NCI-H2227 (cell line): ENCODE results near the gene AXL.

Experiments used
- DNase-seq: peaks from one replicate; lab custom pipeline; 2025; ENCODE audit not compliant: unreplicated experiment; lab: John Stamatoyannopoulos, UW

Gene AXL

GRCh38 chr19:41234512-41235168 is 15.6 kb downstream of the AXL start:
- DNase-seq: no peak

- no peak for DNase-seq
These were observed 16.5 kb downstream of the AXL start for GRCh38 chr19:41235480-41235879.

DNA sequence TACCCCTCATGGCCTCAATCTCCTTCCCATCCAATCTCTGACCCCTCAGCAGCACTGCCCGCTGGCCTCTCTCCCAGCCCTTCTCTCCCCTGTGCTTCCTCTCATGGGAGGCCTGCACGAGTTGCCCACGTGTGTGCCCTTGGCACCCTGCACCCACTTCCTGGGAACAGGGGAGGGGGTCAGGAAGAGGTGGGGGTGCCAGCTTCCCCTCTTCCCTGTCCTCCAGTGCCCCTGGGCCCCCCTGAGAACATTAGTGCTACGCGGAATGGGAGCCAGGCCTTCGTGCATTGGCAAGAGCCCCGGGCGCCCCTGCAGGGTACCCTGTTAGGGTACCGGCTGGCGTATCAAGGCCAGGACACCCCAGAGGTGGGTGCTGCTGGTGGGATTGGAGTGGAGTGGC is 19.2 kb downstream of the AXL start:
- no peak for DNase-seq

GRCh38 chr19:41239363-41239762 is 20.3 kb downstream of the AXL start:
- DNase-seq: no peak

GRCh38 chr19:41239961-41240574 is 21.0 kb downstream of the AXL start:
- no peak for DNase-seq

DNA sequence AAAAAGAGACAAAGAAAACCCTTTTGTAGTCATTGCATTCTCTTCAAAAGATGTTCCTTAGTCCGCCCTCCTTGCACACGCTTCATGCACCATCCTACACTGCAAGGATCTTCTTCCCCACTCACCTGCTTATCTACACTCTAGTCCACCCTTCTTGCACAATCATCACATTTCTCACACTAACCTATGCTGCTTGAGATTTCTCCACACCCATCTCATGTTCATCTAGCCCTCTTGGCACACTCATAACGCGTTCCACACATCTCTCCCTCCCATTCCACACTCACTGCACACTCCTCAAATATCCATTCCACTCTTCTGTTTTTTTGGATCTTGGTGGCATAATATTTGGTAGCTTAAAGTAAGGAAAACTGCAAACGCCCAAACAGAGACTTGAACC is 22.8 kb downstream of the AXL start:
- no peak for DNase-seq

DNA sequence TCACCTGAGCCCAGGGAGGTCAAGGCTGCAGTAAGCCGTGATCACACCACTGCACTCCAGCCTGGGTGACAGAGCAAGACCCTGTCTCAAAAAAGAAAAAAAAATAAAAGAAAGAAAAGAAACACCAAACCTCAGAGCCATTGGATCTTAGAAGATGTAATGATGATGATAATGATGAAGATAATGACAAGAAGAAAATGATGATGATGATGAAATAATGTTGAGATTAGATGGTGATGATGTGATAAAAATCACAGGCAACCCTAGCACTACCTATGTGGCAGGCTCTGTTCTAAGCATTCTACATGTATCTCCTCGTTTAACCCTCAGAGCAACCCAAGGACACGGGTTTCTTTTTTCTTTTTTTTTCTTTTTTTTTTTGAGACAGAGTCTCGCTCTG is 25.1 kb downstream of the AXL start:
- DNase-seq: no peak

GRCh38 chr19:41245843-41246242 is 26.8 kb downstream of the AXL start:
- DNase-seq: no peak

DNA sequence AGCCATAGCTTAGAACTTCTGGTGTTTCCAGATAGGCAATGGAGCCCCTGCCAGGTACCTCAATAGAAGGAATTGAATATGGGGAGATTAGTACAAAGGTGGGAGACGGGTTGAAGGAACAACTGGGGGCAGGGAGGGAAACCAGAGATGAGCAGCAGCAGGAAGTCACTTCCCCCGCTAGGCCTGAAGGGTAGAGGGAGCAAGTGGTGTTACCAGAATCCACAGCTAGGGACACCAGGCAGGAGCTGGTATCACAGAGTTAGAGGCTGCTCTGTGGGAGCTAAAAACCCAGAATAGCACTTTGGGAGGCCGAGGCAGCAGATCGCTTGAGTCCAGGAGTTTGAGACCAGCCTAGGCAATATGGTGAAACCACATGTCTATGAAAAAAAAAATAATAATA is 29.9 kb downstream of the AXL start:
- DNase-seq: no peak

DNA sequence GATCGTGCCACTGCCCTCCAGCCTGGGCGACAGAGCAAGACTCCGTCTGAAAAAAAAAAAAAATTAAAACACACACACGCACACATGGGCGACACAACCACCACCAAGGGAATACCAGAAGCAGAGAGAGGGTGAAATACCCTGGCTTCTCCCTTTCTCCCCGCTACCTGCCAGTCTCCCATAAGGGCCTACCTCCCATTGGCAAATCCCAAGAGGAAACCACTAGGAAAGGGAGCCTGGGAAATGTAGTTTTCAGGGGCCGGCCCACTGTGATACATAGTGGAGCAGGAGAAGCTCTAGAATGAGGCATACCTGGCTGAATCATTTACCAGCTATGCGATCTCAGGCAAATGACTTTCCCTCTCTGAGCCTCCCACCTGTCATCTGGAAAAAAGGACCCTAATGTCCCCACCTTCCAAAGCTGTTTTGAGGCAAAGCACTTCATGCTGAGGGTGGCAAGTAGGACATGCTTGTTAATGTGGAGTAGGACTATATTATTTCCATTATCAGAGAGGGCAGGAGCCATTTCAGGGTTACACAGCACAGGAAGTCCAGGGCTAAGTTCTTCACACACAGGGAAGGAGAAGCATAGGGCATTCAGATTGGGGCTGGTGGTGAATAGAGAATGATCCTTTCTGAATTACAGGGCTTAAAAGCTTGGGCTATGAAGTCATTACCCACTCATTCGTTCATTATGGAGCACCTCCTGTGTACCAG is 30.8 kb downstream of the AXL start:
- peak; percentile 90 for DNase-seq

- DNase-seq: no peak
These were observed 34.6 kb downstream of the AXL start for GRCh38 chr19:41253660-41254059.

DNA sequence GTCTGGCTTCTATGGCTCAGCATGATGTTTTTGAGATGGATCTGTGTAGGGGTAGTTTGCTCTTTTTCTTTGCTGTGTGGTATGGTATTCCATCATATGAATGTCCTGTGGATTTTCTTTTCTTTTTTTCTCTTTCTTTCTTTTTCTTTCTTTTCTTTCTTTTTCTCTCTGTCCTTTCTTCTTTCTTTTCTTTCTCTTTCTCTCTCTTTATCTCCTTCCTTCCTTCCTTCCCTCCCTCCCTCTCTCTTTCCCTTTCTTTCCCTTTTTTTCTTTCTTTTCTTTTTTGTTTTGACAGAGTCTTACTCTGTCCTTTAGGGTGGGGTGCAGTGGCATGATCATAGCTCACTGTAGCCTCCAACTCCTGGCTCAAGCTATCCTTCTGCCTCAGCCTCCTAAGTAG is 36.1 kb downstream of the AXL start:
- no peak for DNase-seq

DNA sequence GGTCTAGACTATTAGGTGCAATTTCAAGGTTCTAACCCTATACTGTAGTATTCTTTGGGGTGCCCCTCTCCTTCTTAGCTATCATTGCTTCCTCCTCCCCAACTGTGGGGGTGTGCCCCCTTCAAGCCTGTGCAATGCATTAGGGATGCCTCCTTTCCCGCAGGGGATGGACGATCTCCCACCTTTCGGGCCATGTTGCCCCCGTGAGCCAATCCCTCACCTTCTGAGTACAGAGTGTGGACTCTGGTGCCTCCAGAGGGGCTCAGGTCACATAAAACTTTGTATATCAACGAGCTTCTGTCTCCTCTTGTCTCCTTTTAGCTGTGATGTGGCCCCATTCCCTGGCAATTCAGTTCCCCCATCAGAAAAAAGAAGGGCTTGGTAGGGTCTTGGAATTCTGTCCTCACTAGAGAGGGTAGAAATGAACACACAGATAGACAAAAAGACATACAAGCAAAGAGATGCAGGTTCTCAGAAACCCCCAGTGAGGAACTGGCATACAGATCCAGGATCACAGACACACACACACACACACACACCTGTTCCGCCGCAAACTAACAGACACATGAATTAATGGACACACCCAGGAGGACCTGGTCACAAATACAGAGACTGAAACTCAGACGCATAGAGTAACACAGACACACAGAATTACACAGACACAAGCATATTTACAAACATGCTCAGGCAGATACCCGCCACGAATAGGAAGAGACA is 42.6 kb downstream of the AXL start:
- no peak for DNase-seq

GRCh38 chr19:41263042-41263849 is 44.2 kb downstream of the AXL start:
- DNase-seq: peak; percentile 96

DNA sequence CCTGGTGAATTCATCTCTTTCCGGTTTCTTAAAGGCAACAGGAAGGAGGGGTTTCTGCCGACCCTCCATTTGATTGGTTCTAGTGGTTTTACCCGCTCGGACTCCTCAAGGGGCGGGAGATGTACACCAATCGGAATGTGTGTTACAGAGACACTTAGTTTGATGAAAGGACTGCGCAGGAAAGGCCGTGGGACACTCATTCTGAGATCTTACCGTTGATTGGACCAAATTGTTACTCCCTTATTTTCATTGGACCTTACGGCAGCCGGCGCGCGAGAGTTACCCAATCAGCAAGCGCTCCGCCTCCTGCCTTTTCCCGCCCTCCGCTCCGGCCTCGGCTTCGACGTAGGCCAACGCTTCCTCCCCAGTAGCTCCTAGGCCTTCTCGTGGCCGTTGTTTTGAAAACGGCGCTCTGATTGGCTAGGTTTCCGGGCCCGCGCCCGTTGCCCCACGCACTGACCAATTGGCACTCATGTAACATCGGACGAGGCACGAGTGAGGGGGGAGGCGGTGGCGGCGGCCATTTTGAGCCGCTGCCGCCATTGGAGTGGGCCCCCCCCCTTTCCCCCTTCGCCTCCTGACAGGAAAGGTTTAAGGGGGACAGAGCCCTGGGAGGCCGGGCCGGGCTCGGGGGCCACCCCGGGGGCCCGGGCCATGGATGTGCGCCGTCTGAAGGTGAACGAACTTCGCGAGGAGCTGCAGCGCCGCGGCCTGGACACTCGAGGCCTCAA is 45.0 kb downstream of the AXL start, which contains the start of gene HNRNPUL1:
Gene HNRNPUL1 (plus strand): TSS at position 523 of the 731 bp plus-strand sequence. CDS start 132 bp downstream, at position 655.
- peak; percentile 100 for DNase-seq

GRCh38 chr19:41264581-41265394 is 45.8 kb downstream of the AXL start:
- DNase-seq: peak; percentile 82

- DNase-seq: no peak
These were observed 46.6 kb downstream of the AXL start for GRCh38 chr19:41265395-41266153.

DNA sequence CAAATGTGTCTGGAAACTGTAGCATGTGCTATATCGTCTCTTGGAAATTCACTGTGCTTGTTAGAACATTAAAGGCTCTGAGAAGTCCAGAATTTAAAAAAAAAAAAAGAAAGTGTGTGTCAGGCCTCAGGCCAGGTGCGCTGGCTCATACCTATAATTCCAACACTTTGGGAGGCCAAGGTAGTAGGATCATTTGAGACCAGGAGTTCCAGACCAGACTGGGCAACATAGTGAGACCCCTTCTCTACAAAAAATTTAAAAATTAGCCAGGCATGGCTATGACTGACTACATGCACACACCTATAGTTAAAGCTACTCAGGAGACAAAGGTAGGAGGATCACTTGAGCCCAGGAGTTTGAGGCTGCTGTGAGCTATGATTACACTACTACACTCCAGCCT is 50.0 kb downstream of the AXL start:
- no peak for DNase-seq

- no peak for DNase-seq
These were observed 50.5 kb downstream of the AXL start for GRCh38 chr19:41269571-41269970.
